Measurements from ENCODE around the gene SCGB3A2.

The SCGB3A2 gene

GRCh38 chr5:147904110-147904509, 25.6 kb downstream of the SCGB3A2 start:
- no peak for DNase-seq (ENCODE audit: low read depth in 2 of 2)

DNA sequence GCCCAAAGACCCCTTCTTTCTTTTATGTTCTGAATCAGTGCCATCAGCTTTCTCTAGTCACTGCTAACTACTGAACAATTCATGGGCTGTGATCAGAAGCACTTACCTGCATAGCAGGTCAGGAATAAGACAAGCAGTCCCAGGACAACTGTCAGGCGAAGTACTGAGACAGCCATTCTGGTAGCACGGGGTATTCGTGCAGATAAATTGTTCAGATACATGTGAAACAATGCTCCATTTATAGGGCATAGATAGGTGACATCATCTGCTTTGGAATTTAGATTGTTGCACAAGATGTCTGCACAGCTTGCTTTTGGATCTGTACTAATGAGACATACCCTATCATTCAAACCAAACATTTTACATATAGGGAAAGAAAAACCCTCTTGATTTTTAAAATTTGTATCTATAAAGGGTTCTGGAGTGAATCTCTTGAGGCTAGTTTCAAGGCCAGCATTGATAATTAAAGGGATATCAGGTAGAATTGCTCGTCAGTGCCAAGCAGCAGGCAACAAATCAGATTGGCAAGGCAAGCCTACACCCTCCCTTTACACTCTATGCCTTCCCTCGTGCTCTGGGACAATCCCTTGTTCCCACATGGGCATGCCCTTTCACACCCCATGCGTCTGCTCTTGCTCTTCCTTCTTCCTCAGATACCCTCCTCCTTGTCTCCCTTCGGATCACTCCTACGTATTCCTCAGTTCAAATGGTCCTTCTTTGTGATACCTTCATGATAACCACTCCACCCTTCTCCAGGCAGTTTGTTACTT, 28.0 kb downstream of the SCGB3A2 start, which contains the start of gene C5orf46:
Gene C5orf46, minus strand, starts transcription at position 213 of the 770 bp plus-strand sequence. Its CDS starts 37 bp downstream, at position 176.
- DNase-seq (ENCODE audit: low read depth in 2 of 2), result no peak

DNA sequence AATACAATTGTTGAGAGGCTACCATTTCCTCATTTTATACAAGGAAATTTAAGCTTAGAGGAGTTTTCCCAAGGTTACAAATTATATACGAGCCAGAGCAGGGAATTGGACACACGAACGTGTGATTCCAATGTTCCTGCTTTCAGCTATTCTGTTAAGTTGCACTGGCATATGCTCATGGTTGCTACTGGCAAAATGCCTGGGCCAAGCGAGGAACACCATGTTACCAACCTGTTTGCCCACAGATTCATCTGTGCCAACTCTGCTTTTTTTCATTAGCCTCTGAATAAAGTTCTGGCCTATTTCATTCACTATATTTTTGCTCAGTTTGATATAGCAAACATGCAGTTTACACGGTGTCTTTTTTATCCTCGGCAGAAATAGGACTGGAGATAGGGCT, 32.9 kb downstream of the SCGB3A2 start:
- DNase-seq (ENCODE audit: low read depth in 2 of 2), result no peak

- no peak for DNase-seq (ENCODE audit: low read depth in 2 of 2)
These were observed 33.5 kb downstream of the SCGB3A2 start for GRCh38 chr5:147912011-147912410.

GRCh38 chr5:147913786-147914185, 35.3 kb downstream of the SCGB3A2 start:
- no peak for DNase-seq (ENCODE audit: low read depth in 2 of 2)

DNA sequence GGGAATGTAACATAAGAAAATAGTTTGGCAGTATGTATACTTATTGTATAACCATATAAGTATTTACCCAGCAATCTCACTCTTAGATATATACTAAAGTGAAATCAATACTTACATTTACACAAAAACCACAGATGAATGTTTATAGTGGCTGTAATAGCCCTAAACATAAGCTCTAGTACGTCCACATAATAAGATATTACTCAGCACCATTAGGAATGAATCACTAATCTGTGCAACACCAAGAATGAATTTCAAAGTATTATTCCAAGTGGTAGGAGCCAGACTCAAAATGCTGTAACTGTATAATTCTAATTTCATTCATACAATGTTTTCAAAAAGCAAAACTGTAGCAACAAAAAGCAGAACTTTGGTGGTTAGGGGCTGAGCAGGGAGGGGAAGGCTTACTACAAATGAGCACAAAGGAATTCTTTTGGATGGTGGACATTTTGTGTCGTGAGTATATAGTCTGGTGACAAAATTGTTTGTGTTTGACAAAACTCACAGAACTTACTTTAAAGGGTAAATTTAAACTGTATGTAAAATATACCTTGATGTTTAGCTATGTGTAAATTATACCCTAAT, 39.7 kb downstream of the SCGB3A2 start:
- no peak for DNase-seq (ENCODE audit: low read depth in 2 of 2)

GRCh38 chr5:147918899-147919298, 40.4 kb downstream of the SCGB3A2 start:
- DNase-seq (ENCODE audit: low read depth in 2 of 2), result no peak

GRCh38 chr5:147920420-147921030, 42.0 kb downstream of the SCGB3A2 start:
- DNase-seq (ENCODE audit: low read depth in 2 of 2), result no peak

GRCh38 chr5:147921136-147921535, 42.6 kb downstream of the SCGB3A2 start:
- DNase-seq (ENCODE audit: low read depth in 2 of 2), result no peak

DNA sequence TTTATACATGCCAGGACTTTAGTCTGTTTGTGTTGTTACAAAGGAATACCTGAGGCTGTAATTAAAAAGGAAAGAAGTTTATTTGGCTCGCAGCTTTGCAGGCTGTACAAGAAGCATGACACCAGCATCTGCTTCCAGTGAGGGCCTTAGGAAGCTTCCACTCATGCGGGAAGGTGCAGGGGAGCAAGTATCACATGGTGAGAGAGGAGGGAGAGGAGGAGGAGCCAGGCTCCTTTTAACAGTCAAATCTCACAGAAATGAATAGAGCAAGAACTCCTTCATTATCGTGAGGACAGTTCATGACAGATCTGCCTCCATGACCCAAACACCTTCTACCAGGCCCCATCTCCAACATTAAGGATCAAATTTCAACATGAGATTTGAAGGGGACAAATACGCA, 46.5 kb downstream of the SCGB3A2 start:
- no peak for DNase-seq (ENCODE audit: low read depth in 2 of 2)

DNA sequence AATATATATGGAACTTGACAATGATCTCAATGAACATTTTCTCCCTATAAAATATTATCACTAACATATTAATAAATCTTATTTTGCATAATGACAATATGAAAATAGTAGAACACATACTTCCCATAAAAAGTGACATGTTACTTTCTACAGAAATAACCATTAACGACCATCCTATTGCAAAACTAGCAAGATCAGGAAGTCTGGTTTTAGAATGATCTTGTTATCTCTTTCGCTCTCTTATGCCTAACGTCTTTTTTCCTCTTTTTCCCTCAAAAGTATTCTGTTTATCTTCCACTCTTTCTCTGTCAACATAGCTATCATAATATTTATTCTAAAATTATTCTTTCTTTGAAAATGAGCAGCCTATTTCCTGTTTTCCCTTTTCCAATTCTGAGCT, 49.4 kb downstream of the SCGB3A2 start:
- no peak for DNase-seq (ENCODE audit: low read depth in 2 of 2)

DNA sequence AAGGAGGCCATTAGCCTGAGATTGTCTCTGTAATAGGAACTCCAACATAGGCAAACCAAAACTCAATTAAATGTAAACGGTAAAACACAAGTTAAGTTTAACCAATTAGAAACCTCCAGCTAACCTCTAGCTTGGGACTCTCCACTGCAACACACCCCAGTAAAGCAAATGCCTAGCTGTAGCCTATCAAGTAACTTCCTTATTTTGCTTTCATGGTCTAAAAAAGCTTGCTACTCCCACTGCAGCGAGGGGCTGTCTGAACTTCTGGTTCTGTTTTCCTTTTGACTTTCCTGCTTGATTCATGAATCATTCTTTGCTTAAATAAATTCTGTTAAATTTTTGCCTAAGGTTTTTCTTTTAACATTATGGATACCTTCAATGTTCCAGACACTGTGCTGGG, 52.3 kb downstream of the SCGB3A2 start:
- DNase-seq (ENCODE audit: low read depth in 2 of 2), result no peak
